HG03025 (cell line): ENCODE measurements around the gene DDRGK1.
"Not testable (repeated sequence)": the region's sequence is repeated elsewhere in the genome, so short reads cannot be mapped to it uniquely, and the experiment has no call there.

Source experiments
- ATAC-seq: cut with Tn5 transposase; IDR thresholded peaks from one replicate; pipeline ENCODE4 v1.9.1; 2021; ENCODE audit warnings: mild to moderate bottlenecking, moderate library complexity; ENCODE audit not compliant: unreplicated experiment, low FRiP score

The DDRGK1 gene

GRCh38 chr20:3189561-3190131 lies 14.8 kb downstream of the DDRGK1 start:
- no peak for ATAC-seq

GRCh38 chr20:3188823-3189413 lies 15.6 kb downstream of the DDRGK1 start:
- ATAC-seq = no peak

- not testable (repeated sequence) for ATAC-seq
These were observed 16.6 kb downstream of the DDRGK1 start for GRCh38 chr20:3187861-3188260.

- ATAC-seq = no peak
These were observed 20.4 kb downstream of the DDRGK1 start for GRCh38 chr20:3183896-3184612.

GRCh38 chr20:3182429-3182828 lies 22.1 kb downstream of the DDRGK1 start:
- ATAC-seq = not testable (repeated sequence)

- ATAC-seq = no peak
These were observed 23.2 kb downstream of the DDRGK1 start for GRCh38 chr20:3181270-3181669.

GRCh38 chr20:3180319-3180718 lies 24.2 kb downstream of the DDRGK1 start:
- no peak for ATAC-seq

GRCh38 chr20:3177746-3178485 lies 26.6 kb downstream of the DDRGK1 start:
- ATAC-seq = no peak

GRCh38 chr20:3175270-3175669 lies 29.2 kb downstream of the DDRGK1 start:
- no peak for ATAC-seq

GRCh38 chr20:3174442-3175261 lies 29.8 kb downstream of the DDRGK1 start:
- no peak for ATAC-seq

GRCh38 chr20:3173610-3174441 lies 30.7 kb downstream of the DDRGK1 start:
- ATAC-seq = peak; percentile 88

- ATAC-seq = peak; percentile 29
These were observed 31.4 kb downstream of the DDRGK1 start, which contains the start of gene LZTS3 for GRCh38 chr20:3172933-3173609. TSS of gene LZTS3 (minus strand) at chr20:3173549. CDS start at chr20:3167163, 6,386 bp downstream.

- ATAC-seq = no peak
These were observed 32.2 kb downstream of the DDRGK1 start for GRCh38 chr20:3172126-3172932.

GRCh38 chr20:3171391-3172125 lies 32.9 kb downstream of the DDRGK1 start:
- ATAC-seq = no peak

- ATAC-seq = no peak
These were observed 35.5 kb downstream of the DDRGK1 start for GRCh38 chr20:3168829-3169590.

GRCh38 chr20:3168079-3168828 lies 36.2 kb downstream of the DDRGK1 start:
- ATAC-seq = no peak
